GM12878 (cell line): ENCODE results near the gene RSBN1L. TPM values are rescaled to one million over a fixed set of nuclear protein-coding genes. Genes with fewer than 3 reads are reported as not detected.

Source experiments
- ATF2 ChIP-seq: IDR thresholded peaks from 2 replicates; pipeline ENCODE4 v1.6.1; 2012; ENCODE audit warnings: low read length, inconsistent platforms
- BMI1 ChIP-seq: fragments of 450-650 bp; IDR thresholded peaks from 2 replicates; pipeline ENCODE4 v1.6.1; 2016; ENCODE audit warnings: mild to moderate bottlenecking, moderate library complexity, borderline replicate concordance
- CHD1 ChIP-seq: IDR thresholded peaks from 2 replicates; pipeline ENCODE4 v1.6.1; 2012; ENCODE audit warnings: low read depth, low read length, improper control_type of control experiment
- ESRRA ChIP-seq: IDR thresholded peaks from 2 replicates; pipeline ENCODE4 v1.6.1; 2012; ENCODE audit warnings: mild to moderate bottlenecking, low read length, improper control_type of control experiment
- FOXK2 ChIP-seq: fragments of 450-650 bp; IDR thresholded peaks from 2 replicates; pipeline ENCODE4 v1.6.1; 2017; ENCODE audit warnings: mild to moderate bottlenecking, moderate library complexity
- IKZF2 ChIP-seq, 2 experiments: fragments of 450-650 bp; IDR thresholded peaks; 2 replicates each; pipeline ENCODE4 v1.6.1; 2017; ENCODE audit warnings: mild to moderate bottlenecking in 2 of 2, moderate library complexity in 2 of 2
- IRF5 ChIP-seq: fragments of 450-650 bp; IDR thresholded peaks from 2 replicates; pipeline ENCODE4 v1.6.1; 2017; ENCODE audit warnings: borderline replicate concordance
- MEF2B ChIP-seq: fragments of 450-650 bp; IDR thresholded peaks from 2 replicates; pipeline ENCODE4 v1.6.1; 2018; ENCODE audit warnings: mild to moderate bottlenecking, moderate library complexity; ENCODE audit not compliant: partially characterized antibody, poor library complexity, severe bottlenecking
- RELB ChIP-seq: fragments of 450-650 bp; IDR thresholded peaks from 2 replicates; pipeline ENCODE4 v1.6.1; 2017; ENCODE audit warnings: low read depth, mild to moderate bottlenecking, moderate library complexity
- TAF1 ChIP-seq: IDR thresholded peaks from 2 replicates; pipeline ENCODE4 v1.6.1; 2011; ENCODE audit warnings: mild to moderate bottlenecking, low read depth, low read length, borderline replicate concordance
- ZBTB11 ChIP-seq: fragments of 450-650 bp; formaldehyde crosslinking; IDR thresholded peaks from 2 replicates; pipeline ENCODE4 v1.5.0; 2022; ENCODE audit warnings: mild to moderate bottlenecking, missing genetic modification characterization
- polyA plus RNA-seq, 11 experiments: library from polyadenylated mRNA; depleted of rRNA in 4 of 11; unstranded in 6 of 11; stranded (reverse) in 5 of 11; fragments of >200 nt; fragmentation: Nextera tagmentation in 4 of 11; fragmentation: Illumina TruSeq in 1 of 11; extraction: Ambion mirVana in 4 of 11; extraction: Trizol in 1 of 11; gene quantifications; 1 replicate in 1 of 11; 2 replicates in 10 of 11; pipeline versions ENCODE4 v1.2.1 to v1.2.3, GENCODE V29; 2011 to 2016; ENCODE audit warnings: inconsistent platforms in 2 of 11, missing spikeins in 2 of 11, low read depth in 1 of 11
- total RNA-seq, 4 experiments: library from RNA; depleted of rRNA in 3 of 4; stranded (reverse); fragments of >200 nt in 3 of 4; fragmentation: Illumina TruSeq in 1 of 4; extraction: Trizol in 1 of 4; gene quantifications; 2 replicates each; pipeline versions ENCODE4 v1.2.1 to v1.2.3, GENCODE V29; 2013 to 2021

Gene RSBN1L
- total and polyA plus RNA-seq, 10 of the 15 experiments (the other 5 are each of a cell fraction or from before 2014, with no cell fraction given), result 4.5 to 23.7 (median 10.3) TPM

GRCh38 chr7:77747718-77748117 lies 51.5 kb downstream of the RSBN1L start (continued):
- TF ChIP-seq IKZF2 (IDR thresholded peaks at IDR 0.05) (no peak), ATF2 (no peak), BMI1 (no peak), ZBTB11 (CRISPR knock-in tag) (no peak), CHD1 (no peak), ESRRA (no peak), RELB (no peak), FOXK2 (no peak), TAF1 (no peak), MEF2B (no peak), IRF5 (no peak)
